Lung (tissue), 12 donors: ENCODE measurements around the gene FBXL22. TPM values are rescaled to one million over a fixed set of nuclear protein-coding genes. Genes with fewer than 3 reads are reported as not detected.

ENCODE experiments used
- ATAC-seq: fragments of 200-7000 bp; cut with Tn5 transposase; one replicate; pipeline ENCODE4 v1.9.1; 2020; ENCODE audit warnings: moderate number of reproducible peaks; ENCODE audit not compliant: insufficient read depth, low FRiP score
- DNase-seq, 3 donors: peaks; one replicate each; pipeline ENCODE4 v3.0.0-alpha.2; 2013 to 2017
- H3K27ac ChIP-seq, 2 donors: one replicate each; pipeline ENCODE4 v1.5.1; 2013; ENCODE audit warnings: mild to moderate bottlenecking in 2 of 2, moderate library complexity in 2 of 2, control low read depth in 1 of 2, inconsistent platforms in 1 of 2, low read depth in 1 of 2, low read length in 1 of 2
- H3K27me3 ChIP-seq, 3 donors: one replicate each; pipeline ENCODE4 v1.5.1; 2013; ENCODE audit warnings: low read length in 2 of 3; ENCODE audit not compliant: control insufficient read depth in 3 of 3, insufficient read depth in 3 of 3
- H3K36me3 ChIP-seq, 4 donors: one replicate each; pipeline ENCODE4 v1.5.1; 2013; ENCODE audit warnings: low read length in 4 of 4, mild to moderate bottlenecking in 1 of 4, moderate library complexity in 1 of 4; ENCODE audit not compliant: control insufficient read depth in 4 of 4, insufficient read depth in 4 of 4
- H3K4me1 ChIP-seq, 5 donors: one replicate each; pipeline ENCODE4 v1.5.1; 2013; ENCODE audit warnings: low read length in 5 of 5, mild to moderate bottlenecking in 2 of 5, moderate library complexity in 1 of 5; ENCODE audit not compliant: control insufficient read depth in 5 of 5, insufficient read depth in 5 of 5
- H3K4me3 ChIP-seq: one replicate; pipeline ENCODE4 v1.5.1; 2013; ENCODE audit warnings: mild to moderate bottlenecking, control low read depth, moderate library complexity
- H3K9ac ChIP-seq, 2 donors: one replicate each; pipeline ENCODE4 v1.5.1; 2013; ENCODE audit warnings: low read length in 2 of 2, control low read depth in 1 of 2; ENCODE audit not compliant: insufficient read depth in 1 of 2
- H3K9me3 ChIP-seq, 4 donors: one replicate each; pipeline ENCODE4 v1.5.1; 2013; ENCODE audit warnings: low read length in 3 of 4, mild to moderate bottlenecking in 1 of 4, moderate library complexity in 1 of 4; ENCODE audit not compliant: control insufficient read depth in 4 of 4, insufficient read depth in 3 of 4
- CTCF ChIP-seq: IDR thresholded peaks from 2 replicates; pipeline ENCODE4 v1.5.1; 2012; ENCODE audit warnings: mild to moderate bottlenecking; ENCODE audit errors: control extremely low read depth, extremely low read depth
- WGBS, 2 donors: extraction: QIAGEN DNeasy Blood & Tissue Kit; methylation state at CpG; one replicate each; pipeline ENCODE4 v1.1.7; 2013; 5-methylcytosine and 5-hydroxymethylcytosine counted together
- polyA plus RNA-seq, 2 donors: library from polyadenylated mRNA; stranded (reverse); fragments of 200-250 nt; gene quantifications; one replicate each; pipeline ENCODE4 v1.2.1, GENCODE V29; 2013
- total RNA-seq, 2 donors: library from RNA; depleted of rRNA in 1 of 2; stranded (reverse); fragments of >200 nt in 1 of 2; gene quantifications; one replicate each; pipeline ENCODE4 v1.2.1, GENCODE V29; 2014 to 2021
- donor health status: control.
- donor health status: control.
- donor health status: Bipolar disorder and iron deficiency.
- donor health status: healthy.
- donor health status: DM: yes; HTN: yes; CAD: no.

Gene FBXL22
- total and polyA plus RNA-seq, 4 donors = 0.42 to 2.7 (median 1.6) TPM

DNA sequence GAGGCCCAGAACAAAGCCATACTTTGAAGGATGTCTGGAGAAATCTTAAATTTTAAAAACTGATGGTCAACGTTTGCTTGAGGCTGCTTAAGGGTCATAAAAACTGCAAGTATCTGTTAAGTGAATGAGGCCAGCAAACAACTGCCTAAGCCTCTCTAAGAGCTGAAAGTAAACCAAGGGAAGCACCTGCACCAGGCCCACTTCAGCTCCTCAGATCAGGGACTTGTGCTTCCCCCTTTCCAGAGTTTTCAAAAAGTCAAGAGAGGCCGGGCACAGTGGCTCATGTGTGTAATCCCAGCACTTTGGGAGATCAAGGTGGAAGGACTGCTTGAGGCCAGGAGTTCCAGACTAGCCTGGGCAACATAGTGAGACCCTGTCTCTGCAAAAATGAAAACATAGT lies 9.1 kb downstream of the FBXL22 start:
- H3K9ac ChIP-seq = no peak overlapping the region
- H3K27ac ChIP-seq = peak overlapping the region in 1 of 2 donors; percentile 15
- H3K4me3 ChIP-seq = no peak overlapping the region
- ATAC-seq = no peak
- TF ChIP-seq CTCF = no peak
- WGBS, 2 donors = 25 to 37% methylated on average over 2 of the region's 2 CpGs
- peaks cover 0 to 23% (median 17%) of the 10 kb centered on the region in 4 donors for H3K36me3 ChIP-seq
- no peaks in the 10 kb centered on the region for H3K9me3 ChIP-seq
- peaks cover 0 to 23% (median 6%) of the 10 kb centered on the region in 5 donors for H3K4me1 ChIP-seq
- no peaks in the 10 kb centered on the region for H3K27me3 ChIP-seq
- no peak for DNase-seq

- Histone ChIP-seq H3K36me3 (peaks cover 10 to 31% (median 23%) of the 10 kb centered on the region in 4 donors), H3K27ac (no peak overlapping the region), H3K9ac (no peak overlapping the region), H3K4me3 (no peak overlapping the region), H3K9me3 (no peaks in the 10 kb centered on the region), H3K27me3 (no peaks in the 10 kb centered on the region), H3K4me1 (peaks cover 0 to 19% (median 6%) of the 10 kb centered on the region in 5 donors)
- no peak for DNase-seq
- TF ChIP-seq CTCF = no peak
- WGBS, 2 donors = 96 to 97% methylated on average over 15 of the region's 15 CpGs
- ATAC-seq = no peak
Observed at GRCh38 chr15:63608989-63609388, 11.8 kb downstream of the FBXL22 start.

DNA sequence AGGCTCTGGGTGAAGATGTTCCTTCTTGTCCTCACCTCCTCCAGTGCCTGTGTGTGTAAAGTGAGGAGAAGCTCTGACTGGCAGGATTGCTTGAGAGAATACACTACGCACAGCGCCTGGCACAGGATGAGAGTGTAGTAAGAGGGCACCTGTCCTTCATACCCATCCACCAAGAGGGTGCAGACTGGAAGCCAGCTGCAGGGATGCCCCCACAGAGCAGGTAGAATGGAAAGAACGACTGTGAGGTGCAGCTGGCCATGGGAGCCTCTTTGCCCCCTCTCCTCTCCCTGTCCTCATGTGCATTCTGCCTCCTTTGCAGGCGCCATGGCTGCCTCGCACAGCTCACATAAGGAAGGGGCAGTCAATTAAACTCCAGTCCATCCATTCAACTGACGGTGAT lies 12.3 kb downstream of the FBXL22 start:
- Histone ChIP-seq H3K4me3 (no peak overlapping the region), H3K9me3 (no peaks in the 10 kb centered on the region), H3K36me3 (peaks cover 15 to 32% (median 24%) of the 10 kb centered on the region in 4 donors), H3K27me3 (no peaks in the 10 kb centered on the region), H3K9ac (no peak overlapping the region), H3K27ac (no peak overlapping the region), H3K4me1 (peaks cover 0 to 19% (median 6%) of the 10 kb centered on the region in 5 donors)
- DNase-seq = no peak
- no peak for ATAC-seq
- no peak for TF ChIP-seq CTCF
- 86 to 89% methylated on average over 6 of the region's 6 CpGs for WGBS, 2 donors
